MM.1S (cell line): ENCODE data around the gene EDEM3.

Experiments
- DNase-seq: peaks from one replicate; pipeline ENCODE4 v3.0.0-alpha.2; 2015
- H2AFZ ChIP-seq: fragments of 300-600 bp; sonication (generic); 2 replicates; pipeline ENCODE4 v1.6.0; 2016; ENCODE audit warnings: antibody characterized with exemption, low read length
- H3F3A ChIP-seq: fragments of 300-600 bp; sonication (generic); 2 replicates; pipeline ENCODE4 v1.6.1; 2016; ENCODE audit warnings: mild to moderate bottlenecking, antibody characterized with exemption, low read length, moderate library complexity, mixed read lengths; ENCODE audit not compliant: insufficient read depth
- H3K27ac ChIP-seq: fragments of 300-600 bp; sonication (generic); 2 replicates; pipeline ENCODE4 v1.5.1; 2016; ENCODE audit warnings: mild to moderate bottlenecking, low read length
- H3K27me3 ChIP-seq: fragments of 300-600 bp; sonication (generic); replicated peaks from 2 replicates; pipeline ENCODE4 v1.6.0; 2016; ENCODE audit warnings: low read length; ENCODE audit not compliant: insufficient read depth
- H3K36me3 ChIP-seq: fragments of 300-600 bp; sonication (generic); replicated peaks from 2 replicates; pipeline ENCODE4 v1.6.1; 2016; ENCODE audit warnings: mild to moderate bottlenecking, low read length, mixed read lengths; ENCODE audit not compliant: insufficient read depth
- H3K4me1 ChIP-seq: fragments of 300-600 bp; sonication (generic); 2 replicates; pipeline ENCODE4 v1.6.1; 2016; ENCODE audit warnings: low read length, mixed read lengths
- H3K4me2 ChIP-seq: fragments of 300-600 bp; sonication (generic); 2 replicates; pipeline ENCODE4 v1.6.0; 2016; ENCODE audit warnings: low read depth, low read length
- H3K4me3 ChIP-seq: fragments of 300-600 bp; sonication (generic); 2 replicates; pipeline ENCODE4 v1.5.1; 2016; ENCODE audit warnings: low read length, mixed read lengths
- H3K79me2 ChIP-seq: fragments of 300-600 bp; sonication (generic); 2 replicates; pipeline ENCODE4 v1.6.1; 2016; ENCODE audit warnings: mixed run types, low read length, mixed read lengths
- H3K9ac ChIP-seq: fragments of 300-600 bp; sonication (generic); 2 replicates; pipeline ENCODE4 v1.6.1; 2016; ENCODE audit warnings: low read length, mixed read lengths
- H3K9me2 ChIP-seq: fragments of 300-600 bp; sonication (generic); replicated peaks from 2 replicates; pipeline ENCODE4 v1.6.1; 2016; ENCODE audit warnings: mild to moderate bottlenecking, low read length, mixed read lengths; ENCODE audit not compliant: insufficient read depth
- H3K9me3 ChIP-seq: fragments of 300-600 bp; sonication (generic); replicated peaks from 2 replicates; pipeline ENCODE4 v1.6.1; 2016; ENCODE audit warnings: mild to moderate bottlenecking, low read length, mixed read lengths; ENCODE audit not compliant: insufficient read depth
- H4K20me1 ChIP-seq: fragments of 300-600 bp; sonication (generic); 2 replicates; pipeline ENCODE4 v1.6.1; 2016; ENCODE audit warnings: mild to moderate bottlenecking, low read length, moderate library complexity, mixed read lengths; ENCODE audit not compliant: insufficient read depth
- CTCF ChIP-seq: fragments of 300-600 bp; sonication (generic); IDR thresholded peaks from 2 replicates; pipeline ENCODE4 v1.5.1; 2016; ENCODE audit warnings: antibody characterized with exemption, low read length, mixed read lengths
- EZH2 ChIP-seq: fragments of 300-600 bp; sonication (generic); optimal IDR thresholded peaks from 2 replicates; pipeline ENCODE3; 2017; ENCODE audit warnings: low read depth, mild to moderate bottlenecking, antibody characterized with exemption, low read length, mixed read lengths
- EZH2phosphoT487 ChIP-seq: fragments of 300-600 bp; sonication (generic); IDR thresholded peaks from 2 replicates; pipeline ENCODE4 v1.6.1; 2018; ENCODE audit warnings: antibody characterized with exemption, low read length

The EDEM3 gene, protein sequence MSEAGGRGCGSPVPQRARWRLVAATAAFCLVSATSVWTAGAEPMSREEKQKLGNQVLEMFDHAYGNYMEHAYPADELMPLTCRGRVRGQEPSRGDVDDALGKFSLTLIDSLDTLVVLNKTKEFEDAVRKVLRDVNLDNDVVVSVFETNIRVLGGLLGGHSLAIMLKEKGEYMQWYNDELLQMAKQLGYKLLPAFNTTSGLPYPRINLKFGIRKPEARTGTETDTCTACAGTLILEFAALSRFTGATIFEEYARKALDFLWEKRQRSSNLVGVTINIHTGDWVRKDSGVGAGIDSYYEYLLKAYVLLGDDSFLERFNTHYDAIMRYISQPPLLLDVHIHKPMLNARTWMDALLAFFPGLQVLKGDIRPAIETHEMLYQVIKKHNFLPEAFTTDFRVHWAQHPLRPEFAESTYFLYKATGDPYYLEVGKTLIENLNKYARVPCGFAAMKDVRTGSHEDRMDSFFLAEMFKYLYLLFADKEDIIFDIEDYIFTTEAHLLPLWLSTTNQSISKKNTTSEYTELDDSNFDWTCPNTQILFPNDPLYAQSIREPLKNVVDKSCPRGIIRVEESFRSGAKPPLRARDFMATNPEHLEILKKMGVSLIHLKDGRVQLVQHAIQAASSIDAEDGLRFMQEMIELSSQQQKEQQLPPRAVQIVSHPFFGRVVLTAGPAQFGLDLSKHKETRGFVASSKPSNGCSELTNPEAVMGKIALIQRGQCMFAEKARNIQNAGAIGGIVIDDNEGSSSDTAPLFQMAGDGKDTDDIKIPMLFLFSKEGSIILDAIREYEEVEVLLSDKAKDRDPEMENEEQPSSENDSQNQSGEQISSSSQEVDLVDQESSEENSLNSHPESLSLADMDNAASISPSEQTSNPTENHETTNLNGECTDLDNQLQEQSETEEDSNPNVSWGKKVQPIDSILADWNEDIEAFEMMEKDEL

DNA sequence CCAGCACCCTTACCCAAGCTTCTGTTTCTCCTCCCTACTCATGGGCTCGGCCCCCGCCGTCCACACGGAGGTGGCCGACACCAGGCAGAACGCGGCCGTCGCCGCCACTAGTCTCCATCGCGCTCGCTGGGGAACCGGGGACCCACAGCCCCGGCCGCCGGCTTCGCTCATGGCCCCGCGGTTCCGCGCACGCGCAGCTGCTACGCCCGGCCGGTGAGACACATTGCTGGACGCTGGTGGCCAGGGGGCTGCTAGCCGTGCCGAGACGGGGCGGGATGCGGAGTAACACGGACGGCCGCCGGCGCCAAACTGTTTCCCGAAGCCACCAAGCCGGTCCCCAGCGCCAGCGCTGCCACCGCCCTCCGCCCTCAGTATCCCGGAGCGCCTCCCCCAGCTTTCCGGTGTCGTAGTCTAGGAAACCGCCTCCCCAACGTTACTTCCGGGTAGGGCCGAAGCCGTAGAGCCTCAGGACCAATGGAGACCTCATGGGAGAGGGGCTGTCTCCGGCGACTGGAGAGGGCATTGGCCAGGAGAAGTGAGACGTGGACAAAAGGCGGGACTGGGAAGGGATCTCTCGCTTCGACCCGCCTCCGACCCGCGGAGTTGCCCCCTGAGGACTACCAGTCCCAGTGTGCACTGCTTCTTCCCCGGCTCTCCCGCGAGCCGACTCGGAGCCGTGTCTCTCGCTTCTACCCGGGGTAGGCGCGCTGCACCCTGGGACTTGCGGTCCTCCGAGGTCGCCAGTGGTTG, at the start of gene EDEM3:
Gene EDEM3 (minus strand): TSS at position 383 of the 750 bp plus-strand sequence. CDS start 212 bp downstream, at position 171.
- H3K27me3 ChIP-seq: no peaks in the 10 kb centered on the region
- peak within 1 kb of the TSS; percentile 97 for H3K4me3 ChIP-seq
- H3K9me2 ChIP-seq: no peaks in the 10 kb centered on the region
- no peaks in the 10 kb centered on the region for H3K9me3 ChIP-seq
- H3K9ac ChIP-seq: peak within 1 kb of the TSS; percentile 97
- H3K36me3 ChIP-seq: peaks cover 4% of the 10 kb centered on the region; the same call in 1 of the 2 replicates
- H3K27ac ChIP-seq: peak within 1 kb of the TSS; percentile 87
- H2AFZ ChIP-seq: peak within 1 kb of the TSS; percentile 98
- H4K20me1 ChIP-seq: no peaks in the 10 kb centered on the region
- H3K4me2 ChIP-seq: peak within 1 kb of the TSS; percentile 76
- no peak for TF ChIP-seq EZH2phosphoT487
- TF ChIP-seq EZH2: no peak
- no peak for TF ChIP-seq CTCF
- H3K4me1 ChIP-seq: peaks cover 27% of the 10 kb centered on the region
- peaks cover 22% of the 10 kb centered on the region for H3F3A ChIP-seq
- DNase-seq: peak; percentile 100
- peaks cover 47% of the 10 kb centered on the region for H3K79me2 ChIP-seq

DNA sequence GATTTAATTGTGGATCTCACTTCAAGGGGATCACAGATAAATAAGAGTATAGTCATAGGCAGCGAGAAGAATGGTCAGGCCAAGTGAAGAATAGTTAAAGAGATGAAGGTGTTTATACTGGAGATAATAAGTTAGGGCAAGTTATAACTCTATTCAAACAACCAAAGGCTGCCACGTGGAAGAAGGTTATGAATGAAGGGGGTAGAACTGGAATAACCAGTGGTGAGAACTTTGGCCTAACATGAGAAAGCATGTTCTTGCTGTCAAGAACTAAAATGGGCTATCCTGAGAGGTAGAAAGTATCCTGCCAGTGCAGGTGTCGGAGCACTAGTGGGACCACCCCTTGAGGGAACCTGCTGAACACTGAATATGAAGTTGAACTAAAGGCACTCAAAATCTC, 49.6 kb upstream of the EDEM3 start:
- no peak overlapping the region for H3K4me2 ChIP-seq
- TF ChIP-seq EZH2phosphoT487: no peak
- no peak for TF ChIP-seq CTCF
- no peak for TF ChIP-seq EZH2
- no peaks in the 10 kb centered on the region for H3F3A ChIP-seq
- H3K27me3 ChIP-seq: no peaks in the 10 kb centered on the region
- peaks cover 22% of the 10 kb centered on the region for H3K4me1 ChIP-seq
- no peak overlapping the region for H3K27ac ChIP-seq
- H3K36me3 ChIP-seq: no peaks in the 10 kb centered on the region
- H3K4me3 ChIP-seq: no peak overlapping the region
- no peak overlapping the region for H2AFZ ChIP-seq
- H3K9ac ChIP-seq: no peak overlapping the region
- H3K79me2 ChIP-seq: no peaks in the 10 kb centered on the region
- H4K20me1 ChIP-seq: no peaks in the 10 kb centered on the region
- H3K9me3 ChIP-seq: no peaks in the 10 kb centered on the region
- H3K9me2 ChIP-seq: no peaks in the 10 kb centered on the region
- no peak for DNase-seq

DNA sequence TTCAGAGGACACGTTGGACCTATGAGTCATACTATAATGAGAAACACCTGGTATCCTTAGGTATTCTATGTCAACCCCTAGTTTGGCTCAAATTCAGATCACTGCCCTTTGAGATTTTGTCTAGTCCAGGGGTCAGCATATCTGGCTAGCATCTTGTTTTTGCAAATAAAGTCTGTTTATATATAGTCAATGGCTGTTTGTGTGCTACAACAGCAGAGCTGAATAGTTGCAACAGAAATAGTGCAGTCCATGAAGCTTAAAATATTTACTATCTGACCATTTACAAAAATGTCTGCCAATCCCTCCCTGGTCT, 48.5 kb upstream of the EDEM3 start:
- Histone ChIP-seq H3K36me3 (no peaks in the 10 kb centered on the region), H3K27me3 (no peaks in the 10 kb centered on the region), H3F3A (no peaks in the 10 kb centered on the region), H2AFZ (no peak overlapping the region), H4K20me1 (no peaks in the 10 kb centered on the region), H3K27ac (no peak overlapping the region), H3K9me2 (no peaks in the 10 kb centered on the region), H3K4me3 (no peak overlapping the region), H3K4me1 (peaks cover 22% of the 10 kb centered on the region), H3K9me3 (no peaks in the 10 kb centered on the region), H3K4me2 (peak overlapping the region; percentile 22; the same call in 1 of the 2 replicates), H3K79me2 (no peaks in the 10 kb centered on the region), H3K9ac (no peak overlapping the region)
- DNase-seq: peak; percentile 5
- no peak for TF ChIP-seq EZH2
- TF ChIP-seq CTCF: no peak
- TF ChIP-seq EZH2phosphoT487: no peak
